ENCODE measurements around the gene MB. TPM values are rescaled to one million over a fixed set of nuclear protein-coding genes. Genes with fewer than 3 reads are reported as not detected.
A peak's percentile ranks its signal among the peaks of the same experiment; 100 is the strongest.

MB gene
- total and polyA plus RNA-seq, 4 donors = 0.13 to 0.25 TPM; not detected in 2

DNA sequence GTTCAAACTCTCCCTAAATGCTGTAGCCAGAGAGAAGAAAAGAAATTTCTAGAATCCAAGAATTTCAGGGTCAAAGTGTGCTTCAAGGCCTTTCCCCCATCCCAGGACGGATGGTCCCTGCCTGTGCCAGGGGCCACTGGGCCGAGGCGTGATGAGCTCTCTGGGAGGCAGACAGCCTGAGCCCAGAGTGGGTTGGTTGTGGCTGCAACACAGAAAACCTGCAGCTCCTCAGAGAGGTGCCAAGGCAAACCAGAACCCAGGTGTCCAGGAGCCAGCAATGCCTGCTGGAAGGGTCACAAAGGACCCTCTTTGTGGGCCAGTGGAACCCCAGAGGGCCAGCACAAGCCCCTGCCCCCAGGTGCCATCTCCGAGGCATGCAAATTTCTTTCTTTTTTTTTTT, 28.5 kb upstream of the MB start:
- DNase-seq (ENCODE audit: low spot score) = no peak
- no peak for TF ChIP-seq JUND (IDR thresholded peaks at IDR 0.05)
- TF ChIP-seq HNF4G (IDR thresholded peaks at IDR 0.05) = no peak
- TF ChIP-seq NR2F2 (IDR thresholded peaks at IDR 0.05) = no peak
- TF ChIP-seq, protein P1, sequence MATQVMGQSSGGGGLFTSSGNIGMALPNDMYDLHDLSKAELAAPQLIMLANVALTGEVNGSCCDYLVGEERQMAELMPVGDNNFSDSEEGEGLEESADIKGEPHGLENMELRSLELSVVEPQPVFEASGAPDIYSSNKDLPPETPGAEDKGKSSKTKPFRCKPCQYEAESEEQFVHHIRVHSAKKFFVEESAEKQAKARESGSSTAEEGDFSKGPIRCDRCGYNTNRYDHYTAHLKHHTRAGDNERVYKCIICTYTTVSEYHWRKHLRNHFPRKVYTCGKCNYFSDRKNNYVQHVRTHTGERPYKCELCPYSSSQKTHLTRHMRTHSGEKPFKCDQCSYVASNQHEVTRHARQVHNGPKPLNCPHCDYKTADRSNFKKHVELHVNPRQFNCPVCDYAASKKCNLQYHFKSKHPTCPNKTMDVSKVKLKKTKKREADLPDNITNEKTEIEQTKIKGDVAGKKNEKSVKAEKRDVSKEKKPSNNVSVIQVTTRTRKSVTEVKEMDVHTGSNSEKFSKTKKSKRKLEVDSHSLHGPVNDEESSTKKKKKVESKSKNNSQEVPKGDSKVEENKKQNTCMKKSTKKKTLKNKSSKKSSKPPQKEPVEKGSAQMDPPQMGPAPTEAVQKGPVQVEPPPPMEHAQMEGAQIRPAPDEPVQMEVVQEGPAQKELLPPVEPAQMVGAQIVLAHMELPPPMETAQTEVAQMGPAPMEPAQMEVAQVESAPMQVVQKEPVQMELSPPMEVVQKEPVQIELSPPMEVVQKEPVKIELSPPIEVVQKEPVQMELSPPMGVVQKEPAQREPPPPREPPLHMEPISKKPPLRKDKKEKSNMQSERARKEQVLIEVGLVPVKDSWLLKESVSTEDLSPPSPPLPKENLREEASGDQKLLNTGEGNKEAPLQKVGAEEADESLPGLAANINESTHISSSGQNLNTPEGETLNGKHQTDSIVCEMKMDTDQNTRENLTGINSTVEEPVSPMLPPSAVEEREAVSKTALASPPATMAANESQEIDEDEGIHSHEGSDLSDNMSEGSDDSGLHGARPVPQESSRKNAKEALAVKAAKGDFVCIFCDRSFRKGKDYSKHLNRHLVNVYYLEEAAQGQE (IDR thresholded peaks at IDR 0.05) = no peak
- no peak overlapping the region for H3K9ac ChIP-seq (ENCODE audit: low read depth in 1 of 2, low read length in 2 of 2)
- H3K36me3 ChIP-seq (ENCODE audit: control insufficient read depth in 4 of 4, insufficient read depth in 3 of 4, low read depth in 1 of 4, low read length in 3 of 4) = no peaks in the 10 kb centered on the region
- H3K27me3 ChIP-seq (ENCODE audit: control insufficient read depth in 4 of 4, insufficient read depth in 4 of 4, low read length in 3 of 4) = no peaks in the 10 kb centered on the region
- 75% methylated on average over 4 of the region's 4 CpGs for WGBS
- peaks cover 9 to 63% (median 53%) of the 10 kb centered on the region in 4 donors for H3K4me1 ChIP-seq (ENCODE audit: control insufficient read depth in 4 of 4, insufficient read depth in 4 of 4, low read length in 3 of 4)
- peak overlapping the region; percentile 43 to 51 for H3K27ac ChIP-seq (ENCODE audit: low read depth in 1 of 2, low read length in 2 of 2)
- no peaks in the 10 kb centered on the region for H3K9me3 ChIP-seq (ENCODE audit: control insufficient read depth in 4 of 4, low read length in 3 of 4)
- H3K4me3 ChIP-seq (ENCODE audit: low read depth in 1 of 3, low read length in 3 of 3) = no peak overlapping the region

DNA sequence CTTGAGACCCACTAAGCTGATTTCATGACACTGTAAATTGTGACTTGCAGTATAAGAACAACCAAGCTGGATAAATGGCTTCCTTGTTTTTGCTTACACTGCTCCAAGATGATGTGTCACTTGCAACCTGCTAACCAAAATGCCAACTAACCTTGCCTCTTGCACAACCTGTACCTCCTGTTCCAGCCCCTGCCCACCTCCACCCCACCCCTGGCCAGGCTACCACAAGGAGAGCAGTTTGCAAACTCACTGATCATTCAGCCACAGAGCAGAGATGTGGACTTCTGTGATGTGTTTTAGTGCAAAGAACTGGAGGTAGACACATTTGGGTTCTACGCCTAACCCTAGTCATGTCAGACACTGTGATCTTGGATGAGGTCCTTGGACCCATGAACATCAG, 26.9 kb upstream of the MB start:
- Histone ChIP-seq H3K9ac (ENCODE audit: low read depth in 1 of 2, low read length in 2 of 2) (no peak overlapping the region), H3K27me3 (ENCODE audit: control insufficient read depth in 4 of 4, insufficient read depth in 4 of 4, low read length in 3 of 4) (no peaks in the 10 kb centered on the region), H3K4me1 (ENCODE audit: control insufficient read depth in 4 of 4, insufficient read depth in 4 of 4, low read length in 3 of 4) (peaks cover 6 to 51% (median 44%) of the 10 kb centered on the region in 4 donors), H3K4me3 (ENCODE audit: low read depth in 1 of 3, low read length in 3 of 3) (no peak overlapping the region), H3K36me3 (ENCODE audit: control insufficient read depth in 4 of 4, insufficient read depth in 3 of 4, low read depth in 1 of 4, low read length in 3 of 4) (no peaks in the 10 kb centered on the region), H3K9me3 (ENCODE audit: control insufficient read depth in 4 of 4, low read length in 3 of 4) (no peaks in the 10 kb centered on the region), H3K27ac (ENCODE audit: low read depth in 1 of 2, low read length in 2 of 2) (peak overlapping the region in 1 of 2 donors; percentile 33)
- WGBS = 94% methylated on average over 1 of the region's 1 CpG
- no peak for DNase-seq (ENCODE audit: low spot score)
- TF ChIP-seq FOXA2 (IDR thresholded peaks at IDR 0.05) (no peak), HNF4G (IDR thresholded peaks at IDR 0.05) (no peak), HNF4A (conservative IDR thresholded peaks at IDR 0.05) (peak in 1 of 2 donors; percentile 8)

DNA sequence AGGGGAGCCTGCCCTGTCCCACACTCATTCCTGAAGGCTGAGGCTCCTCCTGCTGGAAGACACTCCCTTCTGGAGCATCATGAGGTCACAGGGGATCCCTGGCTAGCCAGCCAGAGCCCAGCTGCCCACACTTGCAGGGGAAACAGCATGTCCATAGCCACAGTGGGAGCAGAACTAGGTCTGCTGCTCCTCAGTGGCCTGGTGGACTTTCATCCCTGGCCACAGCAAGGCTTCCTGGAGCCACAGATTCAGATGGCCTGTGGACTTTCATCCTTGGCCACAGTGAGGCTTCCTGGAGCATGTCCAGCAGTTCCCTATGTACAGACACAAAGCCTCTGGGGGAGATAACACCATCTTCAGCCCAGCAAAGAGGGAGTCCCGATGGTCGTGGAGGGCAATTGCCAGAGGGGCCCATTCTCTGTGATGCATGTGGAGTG, 25.2 kb upstream of the MB start:
- no peak for DNase-seq (ENCODE audit: low spot score)
- WGBS = 24% methylated on average over 2 of the region's 2 CpGs
- H3K27ac ChIP-seq (ENCODE audit: low read depth in 1 of 2, low read length in 2 of 2) = peak overlapping the region; percentile 42 to 57
- no peaks in the 10 kb centered on the region for H3K27me3 ChIP-seq (ENCODE audit: control insufficient read depth in 4 of 4, insufficient read depth in 4 of 4, low read length in 3 of 4)
- no peak overlapping the region for H3K9ac ChIP-seq (ENCODE audit: low read depth in 1 of 2, low read length in 2 of 2)
- no peaks in the 10 kb centered on the region for H3K9me3 ChIP-seq (ENCODE audit: control insufficient read depth in 4 of 4, low read length in 3 of 4)
- H3K36me3 ChIP-seq (ENCODE audit: control insufficient read depth in 4 of 4, insufficient read depth in 3 of 4, low read depth in 1 of 4, low read length in 3 of 4) = no peaks in the 10 kb centered on the region
- H3K4me3 ChIP-seq (ENCODE audit: low read depth in 1 of 3, low read length in 3 of 3) = no peak overlapping the region
- peaks cover 6 to 47% (median 39%) of the 10 kb centered on the region in 4 donors for H3K4me1 ChIP-seq (ENCODE audit: control insufficient read depth in 4 of 4, insufficient read depth in 4 of 4, low read length in 3 of 4)
- TF ChIP-seq FOXA1 (IDR thresholded peaks at IDR 0.05) (peak; percentile 87), YY1 (IDR thresholded peaks at IDR 0.05) (peak; percentile 76), HNF4G (IDR thresholded peaks at IDR 0.05) (peak; percentile 99), RXRA (IDR thresholded peaks at IDR 0.05) (peak; percentile 90), HNF4A (conservative IDR thresholded peaks at IDR 0.05) (peak; percentile 99 to 100), JUND (IDR thresholded peaks at IDR 0.05) (peak; percentile 79 to 83), TAF1 (conservative IDR thresholded peaks at IDR 0.05) (no peak), RAD21 (IDR thresholded peaks at IDR 0.05) (peak; percentile 48 to 67), SP1 (IDR thresholded peaks at IDR 0.05) (peak; percentile 99), FOXA2 (IDR thresholded peaks at IDR 0.05) (peak; percentile 76), GABPA (IDR thresholded peaks at IDR 0.05 in 1 of 2, conservative IDR thresholded peaks at IDR 0.05 in 1 of 2) (peak in 1 of 2 donors; percentile 38), NR2F2 (IDR thresholded peaks at IDR 0.05) (peak; percentile 42), EGR1 (IDR thresholded peaks at IDR 0.05; ENCODE audit: low read depth in 2 of 2) (peak in 1 of 2 donors; percentile 67)
- TF ChIP-seq, protein P2, sequence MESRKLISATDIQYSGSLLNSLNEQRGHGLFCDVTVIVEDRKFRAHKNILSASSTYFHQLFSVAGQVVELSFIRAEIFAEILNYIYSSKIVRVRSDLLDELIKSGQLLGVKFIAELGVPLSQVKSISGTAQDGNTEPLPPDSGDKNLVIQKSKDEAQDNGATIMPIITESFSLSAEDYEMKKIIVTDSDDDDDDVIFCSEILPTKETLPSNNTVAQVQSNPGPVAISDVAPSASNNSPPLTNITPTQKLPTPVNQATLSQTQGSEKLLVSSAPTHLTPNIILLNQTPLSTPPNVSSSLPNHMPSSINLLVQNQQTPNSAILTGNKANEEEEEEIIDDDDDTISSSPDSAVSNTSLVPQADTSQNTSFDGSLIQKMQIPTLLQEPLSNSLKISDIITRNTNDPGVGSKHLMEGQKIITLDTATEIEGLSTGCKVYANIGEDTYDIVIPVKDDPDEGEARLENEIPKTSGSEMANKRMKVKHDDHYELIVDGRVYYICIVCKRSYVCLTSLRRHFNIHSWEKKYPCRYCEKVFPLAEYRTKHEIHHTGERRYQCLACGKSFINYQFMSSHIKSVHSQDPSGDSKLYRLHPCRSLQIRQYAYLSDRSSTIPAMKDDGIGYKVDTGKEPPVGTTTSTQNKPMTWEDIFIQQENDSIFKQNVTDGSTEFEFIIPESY (IDR thresholded peaks at IDR 0.05) = peak; percentile 26
- TF ChIP-seq, protein P1 (IDR thresholded peaks at IDR 0.05) = peak; percentile 74
- TF ChIP-seq, protein P3, sequence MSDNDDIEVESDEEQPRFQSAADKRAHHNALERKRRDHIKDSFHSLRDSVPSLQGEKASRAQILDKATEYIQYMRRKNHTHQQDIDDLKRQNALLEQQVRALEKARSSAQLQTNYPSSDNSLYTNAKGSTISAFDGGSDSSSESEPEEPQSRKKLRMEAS (IDR thresholded peaks at IDR 0.05) = peak; percentile 96
- TF ChIP-seq, protein P4, sequence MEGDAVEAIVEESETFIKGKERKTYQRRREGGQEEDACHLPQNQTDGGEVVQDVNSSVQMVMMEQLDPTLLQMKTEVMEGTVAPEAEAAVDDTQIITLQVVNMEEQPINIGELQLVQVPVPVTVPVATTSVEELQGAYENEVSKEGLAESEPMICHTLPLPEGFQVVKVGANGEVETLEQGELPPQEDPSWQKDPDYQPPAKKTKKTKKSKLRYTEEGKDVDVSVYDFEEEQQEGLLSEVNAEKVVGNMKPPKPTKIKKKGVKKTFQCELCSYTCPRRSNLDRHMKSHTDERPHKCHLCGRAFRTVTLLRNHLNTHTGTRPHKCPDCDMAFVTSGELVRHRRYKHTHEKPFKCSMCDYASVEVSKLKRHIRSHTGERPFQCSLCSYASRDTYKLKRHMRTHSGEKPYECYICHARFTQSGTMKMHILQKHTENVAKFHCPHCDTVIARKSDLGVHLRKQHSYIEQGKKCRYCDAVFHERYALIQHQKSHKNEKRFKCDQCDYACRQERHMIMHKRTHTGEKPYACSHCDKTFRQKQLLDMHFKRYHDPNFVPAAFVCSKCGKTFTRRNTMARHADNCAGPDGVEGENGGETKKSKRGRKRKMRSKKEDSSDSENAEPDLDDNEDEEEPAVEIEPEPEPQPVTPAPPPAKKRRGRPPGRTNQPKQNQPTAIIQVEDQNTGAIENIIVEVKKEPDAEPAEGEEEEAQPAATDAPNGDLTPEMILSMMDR (IDR thresholded peaks at IDR 0.05; ENCODE audit: low read depth, low read length, missing input control) = no peak

Data from liver (tissue), 9 donors.